DMS153 treated with DMSO at 0.1 percent for 48 hours (cell line): ENCODE results near the gene HTATSF1.

Experiments used
- DNase-seq: peaks from one replicate; lab custom pipeline; 2025; ENCODE audit not compliant: unreplicated experiment; lab: John Stamatoyannopoulos, UW

HTATSF1 gene

GRCh38 chrX:136495043-136495442 lies 2.3 kb upstream of the HTATSF1 start:
- DNase-seq: no peak

- DNase-seq: no peak
These were observed 1.1 kb upstream of the HTATSF1 start for GRCh38 chrX:136496186-136496763.

GRCh38 chrX:136496764-136497555 lies 432 bp upstream of the HTATSF1 start:
- DNase-seq: peak; percentile 72

GRCh38 chrX:136519069-136519468 lies 21.7 kb downstream of the HTATSF1 start:
- DNase-seq: no peak

- DNase-seq: no peak
These were observed 26.4 kb downstream of the HTATSF1 start for GRCh38 chrX:136523770-136524169.

- DNase-seq: no peak
These were observed 28.6 kb downstream of the HTATSF1 start for GRCh38 chrX:136525738-136526606.

GRCh38 chrX:136528645-136529315 lies 31.4 kb downstream of the HTATSF1 start:
- no peak for DNase-seq

GRCh38 chrX:136529795-136530194 lies 32.4 kb downstream of the HTATSF1 start:
- DNase-seq: no peak

GRCh38 chrX:136531951-136532350 lies 34.6 kb downstream of the HTATSF1 start, which contains the start of gene VGLL1:
TSS of gene VGLL1 (plus strand) at chrX:136532215. CDS start at chrX:136536021, 3,806 bp downstream.
- DNase-seq: no peak

- no peak for DNase-seq
These were observed 36.7 kb downstream of the HTATSF1 start for GRCh38 chrX:136534131-136534530.

GRCh38 chrX:136538811-136539210 lies 41.4 kb downstream of the HTATSF1 start:
- no peak for DNase-seq

GRCh38 chrX:136540226-136540625 lies 42.8 kb downstream of the HTATSF1 start:
- DNase-seq: no peak

- no peak for DNase-seq
These were observed 43.9 kb downstream of the HTATSF1 start for GRCh38 chrX:136541294-136541693.

GRCh38 chrX:136542281-136542680 lies 44.9 kb downstream of the HTATSF1 start:
- no peak for DNase-seq

GRCh38 chrX:136546371-136546781 lies 49.0 kb downstream of the HTATSF1 start:
- no peak for DNase-seq

GRCh38 chrX:136549226-136549625 lies 51.8 kb downstream of the HTATSF1 start:
- no peak for DNase-seq

GRCh38 chrX:136551410-136551809 lies 54.0 kb downstream of the HTATSF1 start:
- DNase-seq: no peak

- DNase-seq: no peak
These were observed 58.3 kb downstream of the HTATSF1 start for GRCh38 chrX:136555694-136556093.
